Sciatic nerve (tissue), 2 donors: ENCODE results near the gene ATG4C. TPM values are rescaled to one million over a fixed set of nuclear protein-coding genes. Genes with fewer than 3 reads are reported as not detected.
A peak's percentile ranks its signal among the peaks of the same experiment; 100 is the strongest.
"Not testable (repeated sequence)": the region's sequence is repeated elsewhere in the genome, so short reads cannot be mapped to it uniquely, and the experiment has no call there.

Experiments
- ATAC-seq: fragments of 200-7000 bp; cut with Tn5 transposase; one replicate; pipeline ENCODE4 v1.9.1; 2020; ENCODE audit warnings: mild to moderate bottlenecking, moderate library complexity
- DNase-seq: peaks from one replicate; pipeline ENCODE4 v3.0.0-alpha.2; 2020; ENCODE audit warnings: low spot score
- intact Hi-C: fragments of 100-400 bp; cut with DNase I; formaldehyde crosslinking; loops from one replicate; pipeline ENCODE4 v1.14.2; 2022
- total RNA-seq: library from RNA; stranded (reverse); fragmentation: NEBNext Ultra II Directional; extraction: Animal tissue kit (Norgen Biotek cat#: 25700); gene quantifications from one replicate; pipeline ENCODE4 v1.2.1, GENCODE V29; 2021
- donor health status: DM: no; HTN: no; CAD: no.
- donor health status: DM: no; HTN: no; CAD: no.

Gene ATG4C
- total RNA-seq, 1 donor from 2014 or later = 14.4 TPM

- intact Hi-C loops, ATAC-seq, DNase-seq: not testable (repeated sequence)
These were observed 15.4 kb upstream of the ATG4C start for GRCh38 chr1:62768551-62768950.

DNA sequence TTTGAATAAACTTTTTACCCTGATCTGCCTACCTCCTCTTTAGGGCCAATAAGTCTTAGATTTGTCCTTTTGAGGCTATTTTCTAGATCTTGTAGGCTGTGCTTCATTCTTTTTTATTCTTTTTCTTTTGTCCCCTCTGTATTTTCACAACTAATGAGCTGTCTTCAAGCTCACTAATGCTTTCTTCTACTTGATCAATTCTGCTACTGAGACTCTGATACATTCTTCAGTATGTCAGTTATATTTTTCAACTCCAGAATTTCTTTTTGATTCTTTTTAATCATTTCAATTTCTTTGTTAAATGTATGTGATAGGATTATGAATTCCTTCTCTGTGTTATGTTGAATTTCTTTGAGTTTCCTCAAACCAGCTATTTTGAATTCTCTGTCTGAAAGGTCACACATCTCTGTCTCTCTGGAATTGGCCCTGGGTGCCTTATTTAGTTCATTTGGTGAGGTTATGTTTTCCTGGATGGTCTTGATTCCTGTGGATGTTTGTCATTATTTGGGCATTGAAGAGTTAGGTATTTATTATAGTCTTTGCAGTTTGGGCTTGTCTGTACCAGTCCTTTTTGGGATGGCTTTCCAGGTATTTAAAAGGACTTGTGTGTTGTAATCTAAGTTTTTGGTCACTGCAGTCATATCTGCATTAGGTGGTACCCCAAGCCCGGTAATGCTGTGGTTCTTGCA is 11.2 kb upstream of the ATG4C start:
- DNase-seq (no peak), ATAC-seq (no peak)
- intact Hi-C loops = no loop called here

GRCh38 chr1:62774006-62774405 is 9.9 kb upstream of the ATG4C start:
- intact Hi-C loops = no loop called here
- DNase-seq = no peak
- ATAC-seq = no peak

DNA sequence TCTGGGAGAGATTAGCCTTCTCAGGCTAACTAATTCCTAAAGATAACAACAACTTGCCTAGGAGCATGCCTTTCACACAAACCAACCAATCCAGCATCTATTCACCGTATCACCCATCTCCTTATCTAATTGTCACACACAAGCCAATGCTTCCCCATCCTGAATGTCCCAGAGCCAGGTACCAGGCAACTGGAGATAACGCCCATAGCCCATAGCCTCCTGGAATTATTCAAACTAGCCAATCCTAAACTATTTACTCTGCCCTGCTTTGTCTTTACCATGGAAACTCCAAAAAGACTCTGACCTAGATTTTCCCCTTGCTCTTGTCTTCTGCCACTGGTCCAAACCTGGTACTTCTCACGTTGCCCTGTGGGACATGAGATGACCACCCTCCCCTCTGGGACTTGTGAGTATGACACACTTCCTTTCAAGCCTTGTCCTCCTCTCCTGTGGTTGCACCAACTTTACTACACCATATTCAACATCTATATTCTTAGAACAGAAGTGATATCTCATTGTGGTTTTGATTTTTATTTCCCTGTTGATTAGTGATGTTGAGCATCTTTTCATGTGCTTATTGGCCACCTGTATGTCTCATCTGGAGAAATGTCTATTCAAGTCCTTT is 8.8 kb upstream of the ATG4C start:
- ATAC-seq (no peak), DNase-seq (no peak)
- intact Hi-C loops = no loop called here

DNA sequence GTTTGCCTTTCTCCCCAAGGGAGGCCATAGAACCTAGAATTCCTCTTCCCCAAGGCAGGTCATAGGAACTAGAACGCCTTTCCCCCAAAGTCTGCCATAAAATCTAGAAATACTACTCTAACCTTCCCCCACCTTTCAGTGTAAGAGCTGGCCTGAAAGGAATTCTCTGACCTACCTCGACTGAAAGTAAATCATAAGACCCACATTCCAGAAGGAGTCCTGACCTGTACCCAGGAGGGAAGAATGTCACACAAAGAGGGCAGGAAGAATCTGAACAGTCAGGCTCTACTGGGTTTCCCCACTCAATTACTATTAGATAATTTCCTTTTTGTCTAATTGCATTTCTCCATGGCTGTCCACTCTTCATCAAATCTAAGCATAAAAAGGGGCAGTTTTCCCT is 5.7 kb upstream of the ATG4C start:
- intact Hi-C loops = no loop called here
- ATAC-seq (no peak), DNase-seq (no peak)

- ATAC-seq = no peak
- intact Hi-C loops = no loop called here
- no peak for DNase-seq
These were observed 1.9 kb upstream of the ATG4C start for GRCh38 chr1:62781841-62782543.

DNA sequence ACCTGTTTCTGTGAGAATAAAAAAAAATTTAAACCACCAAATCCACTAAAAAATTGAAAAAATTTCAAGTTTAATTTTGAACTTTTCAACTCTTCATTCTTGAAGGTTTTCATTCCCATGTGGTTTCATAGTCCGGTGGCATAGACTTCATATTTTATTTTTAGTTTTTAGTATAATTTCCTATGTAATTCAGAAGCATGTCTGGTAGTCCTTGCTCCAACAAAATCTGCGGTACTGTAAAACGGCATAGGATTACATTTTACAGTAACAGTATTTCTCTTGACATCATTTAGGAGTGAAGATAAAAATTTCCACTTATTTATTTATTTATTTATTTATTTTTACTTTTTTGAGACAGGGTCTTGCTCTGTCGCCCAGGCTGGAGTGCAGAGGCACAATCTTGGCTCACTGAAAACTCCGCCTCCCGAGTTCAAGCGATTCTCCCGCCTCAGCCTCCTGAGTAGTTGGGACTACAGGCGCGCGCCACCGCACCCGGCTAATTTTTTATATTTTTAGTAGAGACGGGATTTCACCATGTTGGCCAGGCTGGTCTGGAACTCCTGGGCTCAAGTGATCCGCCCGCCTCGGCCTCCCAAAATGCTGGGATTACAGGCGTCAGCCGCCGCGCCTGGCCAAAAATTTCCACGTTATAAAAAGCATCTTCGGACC is 1.3 kb upstream of the ATG4C start:
- intact Hi-C loops, ATAC-seq: not testable (repeated sequence)
- DNase-seq = peak; percentile 59

DNA sequence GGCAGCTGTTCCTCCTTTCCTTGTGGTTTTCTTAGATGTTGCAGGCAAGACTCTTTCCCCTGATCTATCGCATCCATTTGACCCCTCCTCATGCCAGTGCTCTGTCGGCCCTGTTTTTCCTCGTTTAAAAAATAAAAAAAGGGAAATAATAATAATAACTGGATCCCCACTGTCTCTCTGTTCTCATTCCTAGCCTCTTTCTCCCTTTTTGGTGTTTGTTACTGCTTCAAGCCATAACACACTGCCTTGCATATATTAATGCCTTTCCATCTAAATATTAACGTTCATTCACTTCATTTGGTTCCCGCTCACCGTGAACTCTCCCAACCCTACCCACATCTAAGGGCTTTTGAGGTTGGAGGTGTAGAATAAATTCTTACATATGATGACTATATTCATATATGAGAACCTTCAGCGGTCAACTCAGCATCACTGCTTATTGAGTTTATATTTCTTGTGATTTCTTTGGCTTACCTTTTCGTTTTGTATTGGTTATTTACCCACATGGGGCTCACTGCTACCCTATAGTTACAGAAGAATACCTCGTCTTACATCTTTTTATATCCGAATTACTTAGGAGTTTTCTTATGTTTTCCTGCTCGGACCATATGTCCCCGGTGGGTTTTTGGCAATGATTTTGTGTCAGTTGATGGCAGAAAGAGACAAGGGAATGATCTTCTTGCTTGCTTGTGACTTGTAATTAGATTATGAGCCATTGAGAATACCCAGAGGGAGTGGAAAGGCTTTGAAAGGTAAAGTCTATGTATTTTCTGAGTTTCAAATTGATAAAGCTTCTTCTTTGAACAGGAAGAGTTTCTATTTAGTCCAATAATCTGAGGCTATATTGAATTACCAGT is 805 bp downstream of the ATG4C start:
- intact Hi-C loops = no loop called here
- ATAC-seq (peak; percentile 63), DNase-seq (no peak)

GRCh38 chr1:62790716-62791115 is 6.8 kb downstream of the ATG4C start:
- DNase-seq (no peak), ATAC-seq (no peak)
- intact Hi-C loops = no loop called here

DNA sequence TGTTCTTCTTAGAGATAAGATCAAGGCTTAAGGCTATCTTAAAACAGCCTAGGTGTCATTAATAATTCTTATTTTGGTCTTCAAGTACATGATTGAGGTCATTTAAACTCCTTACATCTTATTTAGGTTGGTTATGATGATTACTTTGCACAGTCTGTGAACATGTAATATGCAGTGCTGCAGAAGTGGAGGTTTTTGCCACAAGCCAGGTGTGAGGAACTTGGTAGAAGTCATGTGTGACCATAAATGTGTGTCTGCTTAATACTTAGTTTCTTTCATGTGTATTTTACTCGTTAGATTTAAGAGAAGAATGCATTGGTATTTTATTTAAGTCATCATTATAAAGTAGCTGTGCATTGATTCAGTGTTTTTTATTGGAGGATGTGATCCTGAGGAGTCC is 10.1 kb downstream of the ATG4C start:
- intact Hi-C loops = no loop called here
- DNase-seq (no peak), ATAC-seq (no peak)

DNA sequence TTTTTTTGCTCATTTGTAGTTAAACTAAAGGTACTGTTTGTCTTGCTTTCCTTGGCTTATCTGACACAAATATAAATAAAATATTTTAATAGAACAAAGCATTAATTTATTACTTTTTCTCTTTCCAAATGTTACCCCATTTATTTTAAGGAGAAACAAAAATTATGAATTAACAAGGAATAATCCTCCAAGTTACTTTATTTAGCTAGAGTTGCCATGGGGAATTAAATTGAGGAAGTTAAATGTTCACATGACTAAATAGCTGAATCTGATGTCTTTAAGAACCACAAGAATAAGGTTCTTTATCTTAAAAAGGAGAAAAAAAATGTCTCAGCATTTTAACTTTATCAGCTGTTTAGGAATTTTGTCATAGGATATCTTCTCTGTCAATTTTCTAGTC is 12.3 kb downstream of the ATG4C start:
- ATAC-seq = no peak
- intact Hi-C loops = no loop called here

GRCh38 chr1:62799688-62800087 is 15.8 kb downstream of the ATG4C start:
- intact Hi-C loops = no loop called here
- DNase-seq (no peak), ATAC-seq (no peak)

More for the DNA sequence above, 12.3 kb downstream of the ATG4C start:
- no peak for DNase-seq

- DNase-seq (no peak), ATAC-seq (no peak)
- intact Hi-C loops = no loop called here
These were observed 16.3 kb downstream of the ATG4C start for GRCh38 chr1:62800281-62800680.

GRCh38 chr1:62800825-62801306 is 16.9 kb downstream of the ATG4C start:
- DNase-seq = no peak
- ATAC-seq = peak; percentile 71
- intact Hi-C loops = no loop called here

- ATAC-seq = no peak
- intact Hi-C loops = no loop called here
- no peak for DNase-seq
These were observed 25.9 kb downstream of the ATG4C start for GRCh38 chr1:62809788-62810187.

- DNase-seq = no peak
- intact Hi-C loops = no loop called here
- no peak for ATAC-seq
These were observed 26.7 kb downstream of the ATG4C start for GRCh38 chr1:62810420-62811274.

GRCh38 chr1:62823556-62823955 is 39.6 kb downstream of the ATG4C start:
- intact Hi-C loops = no loop called here
- ATAC-seq = no peak
- no peak for DNase-seq

- intact Hi-C loops = no loop called here
- ATAC-seq = no peak
- no peak for DNase-seq
These were observed 43.0 kb downstream of the ATG4C start for GRCh38 chr1:62826901-62827300.
